Hematopoietic multipotent progenitor cell treated with erythropoietin and hydrocortisone succinate and interleukin-3 and kit ligand, for 17 days (in vitro differentiated cells): ENCODE data around the gene ADIPOR2.

Source experiments
- DNase-seq: peaks from one replicate; pipeline ENCODE4 v3.0.0-alpha.2; 2015; ENCODE audit warnings: low spot score

The ADIPOR2 gene

GRCh38 chr12:1777798-1778197, 86.9 kb downstream of the ADIPOR2 start:
- no peak for DNase-seq

- no peak for DNase-seq
Observed at GRCh38 chr12:1778911-1779310, 88.0 kb downstream of the ADIPOR2 start.

- DNase-seq, result no peak
Observed at GRCh38 chr12:1779783-1780182, 88.9 kb downstream of the ADIPOR2 start.

DNA sequence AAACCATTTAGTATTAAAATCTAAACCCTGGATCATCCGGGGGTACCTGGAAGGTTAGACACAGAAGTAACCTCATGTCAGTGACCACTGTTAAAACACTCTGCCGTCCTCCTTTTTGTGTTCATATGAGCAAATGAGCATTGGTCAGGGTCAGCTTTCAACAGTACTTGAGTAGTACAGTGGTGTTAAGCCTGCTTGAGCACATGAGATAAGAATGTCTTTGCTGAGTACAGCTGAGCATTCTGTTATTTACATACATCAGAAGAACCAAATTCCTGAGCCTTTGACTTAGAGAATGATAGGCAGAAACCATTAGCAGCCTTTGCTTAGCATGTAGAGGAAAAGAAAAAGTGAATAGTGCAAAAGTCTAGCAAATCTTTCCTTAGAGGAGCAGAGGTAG, 90.9 kb downstream of the ADIPOR2 start:
- no peak for DNase-seq

DNA sequence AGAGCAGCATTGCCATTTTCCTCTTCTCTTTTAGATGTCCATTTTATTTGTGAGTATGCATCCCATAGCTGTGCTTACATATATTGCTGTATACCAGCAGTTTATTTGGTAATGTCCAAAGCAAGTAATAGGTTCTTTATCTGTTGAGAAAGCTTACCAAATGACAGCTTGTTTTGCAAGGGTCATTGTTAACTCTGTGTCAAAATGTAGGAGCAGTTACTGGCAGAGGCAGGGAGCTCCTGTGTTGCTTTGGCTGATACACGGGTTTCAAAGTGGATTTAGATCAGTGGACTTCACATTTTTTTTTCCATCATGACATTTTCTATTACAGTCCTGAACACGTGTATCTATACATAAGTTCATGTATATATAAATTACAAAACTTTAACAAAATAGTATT, 91.3 kb downstream of the ADIPOR2 start:
- DNase-seq, result no peak

DNA sequence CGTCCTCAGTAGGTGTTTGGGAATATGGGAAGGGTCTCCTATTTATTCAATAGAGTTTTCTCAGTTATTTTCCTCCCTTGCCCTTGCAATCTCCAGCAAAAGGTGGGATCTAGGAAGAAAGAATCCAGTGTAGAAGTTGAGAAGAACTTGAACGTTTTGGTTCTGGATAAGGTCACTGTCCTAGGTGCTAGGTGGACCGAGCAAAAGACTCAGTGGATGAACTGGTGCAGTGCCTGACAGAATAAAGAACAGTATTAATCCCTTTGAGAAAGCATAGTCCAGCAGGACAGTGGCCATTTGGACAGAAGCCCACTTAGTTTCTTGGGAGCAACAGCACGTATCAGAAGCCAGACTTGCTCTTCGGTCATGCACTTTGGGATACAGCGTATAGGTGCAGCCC, 96.8 kb downstream of the ADIPOR2 start:
- no peak for DNase-seq

GRCh38 chr12:1790444-1790843, 99.6 kb downstream of the ADIPOR2 start:
- no peak for DNase-seq

DNA sequence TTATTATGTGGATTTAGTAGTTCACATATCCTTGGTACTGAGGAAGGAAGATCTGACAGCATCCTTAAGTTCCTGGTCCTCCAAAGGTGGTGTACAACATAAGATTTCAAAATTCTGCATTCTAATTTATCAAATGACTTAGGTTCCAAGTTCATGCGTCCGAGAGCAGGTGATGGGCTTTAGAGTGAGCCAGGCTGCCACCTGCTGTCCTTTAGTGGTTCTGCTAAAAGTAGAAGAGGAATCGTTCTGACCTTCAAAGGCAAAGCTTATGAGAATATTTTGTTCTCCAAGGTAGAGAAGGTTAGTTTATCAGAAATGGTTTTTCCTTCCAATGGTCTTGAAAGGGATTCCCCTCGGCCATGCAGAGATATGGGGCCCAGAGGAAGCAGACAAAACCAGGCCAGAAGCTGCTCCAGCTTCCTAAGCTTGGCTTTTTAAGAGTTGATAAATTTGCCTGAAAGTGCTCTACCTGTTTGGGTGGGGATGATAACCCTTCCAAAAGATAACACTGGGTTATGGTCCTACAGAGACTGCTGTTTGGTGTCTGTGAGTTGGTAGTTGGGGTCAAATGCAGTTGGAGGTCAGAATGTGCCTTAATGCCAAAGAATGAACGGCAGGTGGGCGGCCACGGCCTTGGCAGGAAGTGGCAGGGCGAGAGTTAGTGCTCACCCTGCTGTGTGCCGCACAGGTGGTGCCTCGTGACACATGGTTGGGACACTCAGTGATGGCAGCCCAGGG, 100.4 kb downstream of the ADIPOR2 start:
- DNase-seq, result peak; percentile 83

- no peak for DNase-seq
Observed at GRCh38 chr12:1792406-1792805, 101.5 kb downstream of the ADIPOR2 start.

GRCh38 chr12:1793426-1794210, 102.7 kb downstream of the ADIPOR2 start:
- DNase-seq, result no peak

GRCh38 chr12:1794440-1795090, 103.7 kb downstream of the ADIPOR2 start:
- no peak for DNase-seq

GRCh38 chr12:1795221-1795784, 104.4 kb downstream of the ADIPOR2 start:
- DNase-seq, result no peak

- peak; percentile 95 for DNase-seq
Observed at GRCh38 chr12:1795785-1796514, 105.1 kb downstream of the ADIPOR2 start.

DNA sequence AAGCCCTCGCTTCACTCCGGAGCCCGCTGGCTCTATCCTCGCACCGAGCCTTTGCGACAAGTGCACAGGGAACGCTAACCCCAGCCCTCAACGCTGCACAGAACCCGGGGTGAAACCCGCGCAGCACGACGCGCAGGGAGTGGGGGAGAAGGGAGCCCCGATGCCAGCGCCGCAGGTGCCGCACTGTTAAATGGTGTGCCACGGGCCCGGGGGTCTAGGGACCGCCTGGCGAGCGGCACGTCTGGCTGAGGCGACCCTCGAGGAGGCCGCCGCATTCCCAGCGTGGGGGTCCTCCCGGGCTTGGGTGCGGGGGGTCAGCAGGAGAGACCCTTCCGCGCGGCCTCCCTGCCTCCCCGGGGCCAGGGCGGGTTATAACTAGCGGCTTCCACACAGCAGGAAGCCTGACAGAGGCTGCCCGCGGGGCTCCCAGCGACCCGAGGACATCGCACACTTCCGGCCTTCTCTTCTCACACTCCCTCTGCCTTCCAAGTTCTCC, 105.7 kb downstream of the ADIPOR2 start:
- no peak for DNase-seq

GRCh38 chr12:1797011-1797901, 106.4 kb downstream of the ADIPOR2 start:
- peak; percentile 50 for DNase-seq

GRCh38 chr12:1797991-1798640, 107.2 kb downstream of the ADIPOR2 start:
- DNase-seq, result no peak

DNA sequence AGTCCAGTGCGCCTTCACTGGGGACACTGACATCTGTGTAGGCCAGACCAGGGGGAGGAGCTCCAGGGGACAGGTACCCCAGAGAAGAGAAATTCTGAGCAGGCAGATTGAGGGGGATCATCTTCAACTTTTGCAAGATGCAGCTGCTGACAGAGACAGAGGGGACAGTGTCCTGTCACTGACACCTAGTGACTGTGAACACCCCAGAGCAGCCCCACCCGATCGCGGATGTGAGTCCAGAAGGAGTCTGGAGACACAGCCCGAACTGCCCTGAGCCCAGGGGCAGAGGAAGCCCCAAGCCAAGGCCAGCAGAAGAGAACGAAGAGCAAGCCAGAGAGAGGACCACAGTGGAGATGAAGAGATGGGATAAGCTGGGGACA, 107.8 kb downstream of the ADIPOR2 start:
- no peak for DNase-seq

DNA sequence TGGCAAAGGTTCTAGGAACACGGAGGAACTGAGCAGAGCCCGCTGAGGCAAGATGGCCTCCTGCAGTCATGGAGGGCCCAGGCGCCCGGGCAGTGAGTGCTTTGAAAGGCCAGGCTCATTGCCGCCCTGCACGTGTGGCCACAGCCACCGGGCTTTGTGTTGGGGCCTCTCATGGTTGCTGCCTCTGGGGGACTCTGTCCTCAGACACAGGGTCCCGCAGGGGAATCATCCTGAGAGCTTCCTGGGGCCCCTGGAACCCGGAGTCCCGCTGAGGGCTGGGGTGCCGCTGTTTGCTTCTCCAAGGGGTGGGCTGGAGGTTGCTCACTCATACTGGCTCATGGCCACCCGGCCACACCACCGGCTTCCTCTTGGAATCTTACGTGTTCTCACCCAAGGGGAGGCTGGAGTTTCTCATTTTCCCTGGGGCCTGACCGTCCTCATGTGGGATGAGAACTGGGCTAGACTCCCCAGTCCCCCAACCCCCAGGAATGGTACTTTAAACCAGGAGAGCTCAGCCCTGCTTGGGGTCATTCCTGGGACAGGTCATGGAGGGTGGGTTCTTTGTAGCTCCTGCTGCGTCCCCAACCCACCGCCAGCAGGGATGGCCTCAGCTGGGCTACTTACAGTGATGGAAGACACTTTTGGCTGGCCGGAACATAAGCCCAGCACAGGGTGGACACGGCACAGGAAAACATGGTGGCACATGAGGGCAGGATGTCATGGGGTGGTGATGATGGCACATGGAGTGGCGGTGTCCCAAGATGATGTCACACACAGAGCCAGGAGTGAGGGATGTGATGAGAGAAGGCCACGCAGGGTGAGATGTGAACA, 108.4 kb downstream of the ADIPOR2 start:
- DNase-seq, result no peak

- DNase-seq, result no peak
Observed at GRCh38 chr12:1799882-1800400, 109.1 kb downstream of the ADIPOR2 start.
